Measurements from ENCODE around the gene HECW1. TPM values are rescaled to one million over a fixed set of nuclear protein-coding genes. Genes with fewer than 3 reads are reported as not detected.
A peak's percentile ranks its signal among the peaks of the same experiment; 100 is the strongest.

The HECW1 gene
- total and polyA plus RNA-seq, 2 of the 13 experiments (the other 11 are each of a cell fraction or from before 2014, with no cell fraction given) = not detected

DNA sequence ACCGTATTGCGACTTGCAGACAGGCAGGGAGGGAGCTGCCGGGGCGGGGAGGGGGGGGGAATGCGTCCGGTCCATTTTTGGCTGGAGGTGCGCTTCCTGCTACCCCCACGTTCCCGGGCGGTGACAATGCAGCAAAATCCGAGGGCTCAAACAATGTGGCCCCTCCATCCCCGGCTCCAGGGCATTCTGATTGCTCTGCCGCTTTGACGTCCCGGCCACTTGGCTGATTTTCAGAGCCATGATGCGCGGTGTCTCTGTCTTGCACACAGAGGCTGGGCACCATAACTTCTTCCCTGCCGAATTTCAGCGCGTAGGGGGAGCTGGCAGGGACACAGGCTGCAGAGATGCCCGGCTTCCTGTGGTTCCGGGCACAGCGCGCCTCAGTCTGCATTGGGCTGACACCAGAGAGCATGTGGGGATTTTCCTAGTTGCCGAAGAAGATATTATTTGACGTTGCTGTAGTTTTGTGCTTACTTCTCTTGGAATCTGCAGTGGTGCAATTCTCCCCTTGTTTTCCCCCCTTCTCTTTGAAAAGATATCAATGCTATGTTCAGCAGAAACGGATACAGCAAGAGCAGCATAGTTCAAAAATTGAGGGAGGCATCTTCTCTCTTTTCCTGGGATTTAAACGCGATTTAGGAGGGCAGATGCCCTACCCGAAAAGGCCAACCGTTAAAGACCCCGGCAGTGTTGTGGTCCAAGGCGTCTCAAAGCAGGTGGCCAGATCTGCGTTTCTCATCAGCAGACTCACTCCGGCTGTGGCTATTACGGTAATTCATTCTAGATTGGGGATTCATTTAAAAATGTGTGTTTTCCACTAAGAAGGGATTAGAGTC is 1.4 kb downstream of the HECW1 start:
- H3K4me2 ChIP-seq (ENCODE audit: low read depth, low read length) = no peak overlapping the region
- H4K20me1 ChIP-seq (ENCODE audit: insufficient read depth, low read length) = no peaks in the 10 kb centered on the region
- H3K9ac ChIP-seq (ENCODE audit: insufficient read depth, low read depth, low read length) = no peak overlapping the region
- no peaks in the 10 kb centered on the region for H3K79me2 ChIP-seq (ENCODE audit: insufficient read depth, low read length)
- in situ Hi-C loops (cut with HindIII; ENCODE audit: extremely low pct_ligation_motif_present, low pct_unique_long_range_greater_than_20kb) = no loop called here
- H3K27ac ChIP-seq (ENCODE audit: extremely low read length, insufficient read depth, low read length) = no peak overlapping the region
- H3K27me3 ChIP-seq (ENCODE audit: control insufficient read depth in 1 of 2, insufficient read depth in 2 of 2, low read length in 2 of 2) = peaks cover 1 to 50% of the 10 kb centered on the region in 2 experiments
- H3K9me3 ChIP-seq (ENCODE audit: low read length) = no peaks in the 10 kb centered on the region
- 14% methylated on average over 12 of the region's 36 CpGs for WGBS (ENCODE audit: low lambda C conversion rate)
- FAIRE-seq (no peak), DNase-seq (ENCODE audit: low spot score) (no peak), ATAC-seq (no peak)
- TF ChIP-seq, protein P1, sequence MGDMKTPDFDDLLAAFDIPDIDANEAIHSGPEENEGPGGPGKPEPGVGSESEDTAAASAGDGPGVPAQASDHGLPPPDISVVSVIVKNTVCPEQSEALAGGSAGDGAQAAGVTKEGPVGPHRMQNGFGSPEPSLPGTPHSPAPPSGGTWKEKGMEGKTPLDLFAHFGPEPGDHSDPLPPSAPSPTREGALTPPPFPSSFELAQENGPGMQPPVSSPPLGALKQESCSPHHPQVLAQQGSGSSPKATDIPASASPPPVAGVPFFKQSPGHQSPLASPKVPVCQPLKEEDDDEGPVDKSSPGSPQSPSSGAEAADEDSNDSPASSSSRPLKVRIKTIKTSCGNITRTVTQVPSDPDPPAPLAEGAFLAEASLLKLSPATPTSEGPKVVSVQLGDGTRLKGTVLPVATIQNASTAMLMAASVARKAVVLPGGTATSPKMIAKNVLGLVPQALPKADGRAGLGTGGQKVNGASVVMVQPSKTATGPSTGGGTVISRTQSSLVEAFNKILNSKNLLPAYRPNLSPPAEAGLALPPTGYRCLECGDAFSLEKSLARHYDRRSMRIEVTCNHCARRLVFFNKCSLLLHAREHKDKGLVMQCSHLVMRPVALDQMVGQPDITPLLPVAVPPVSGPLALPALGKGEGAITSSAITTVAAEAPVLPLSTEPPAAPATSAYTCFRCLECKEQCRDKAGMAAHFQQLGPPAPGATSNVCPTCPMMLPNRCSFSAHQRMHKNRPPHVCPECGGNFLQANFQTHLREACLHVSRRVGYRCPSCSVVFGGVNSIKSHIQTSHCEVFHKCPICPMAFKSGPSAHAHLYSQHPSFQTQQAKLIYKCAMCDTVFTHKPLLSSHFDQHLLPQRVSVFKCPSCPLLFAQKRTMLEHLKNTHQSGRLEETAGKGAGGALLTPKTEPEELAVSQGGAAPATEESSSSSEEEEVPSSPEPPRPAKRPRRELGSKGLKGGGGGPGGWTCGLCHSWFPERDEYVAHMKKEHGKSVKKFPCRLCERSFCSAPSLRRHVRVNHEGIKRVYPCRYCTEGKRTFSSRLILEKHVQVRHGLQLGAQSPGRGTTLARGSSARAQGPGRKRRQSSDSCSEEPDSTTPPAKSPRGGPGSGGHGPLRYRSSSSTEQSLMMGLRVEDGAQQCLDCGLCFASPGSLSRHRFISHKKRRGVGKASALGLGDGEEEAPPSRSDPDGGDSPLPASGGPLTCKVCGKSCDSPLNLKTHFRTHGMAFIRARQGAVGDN (CRISPR knock-in tag; IDR thresholded peaks at IDR 0.05) = peak; percentile 6; the same call in 1 of the 2 replicates
- TF ChIP-seq, protein P2, sequence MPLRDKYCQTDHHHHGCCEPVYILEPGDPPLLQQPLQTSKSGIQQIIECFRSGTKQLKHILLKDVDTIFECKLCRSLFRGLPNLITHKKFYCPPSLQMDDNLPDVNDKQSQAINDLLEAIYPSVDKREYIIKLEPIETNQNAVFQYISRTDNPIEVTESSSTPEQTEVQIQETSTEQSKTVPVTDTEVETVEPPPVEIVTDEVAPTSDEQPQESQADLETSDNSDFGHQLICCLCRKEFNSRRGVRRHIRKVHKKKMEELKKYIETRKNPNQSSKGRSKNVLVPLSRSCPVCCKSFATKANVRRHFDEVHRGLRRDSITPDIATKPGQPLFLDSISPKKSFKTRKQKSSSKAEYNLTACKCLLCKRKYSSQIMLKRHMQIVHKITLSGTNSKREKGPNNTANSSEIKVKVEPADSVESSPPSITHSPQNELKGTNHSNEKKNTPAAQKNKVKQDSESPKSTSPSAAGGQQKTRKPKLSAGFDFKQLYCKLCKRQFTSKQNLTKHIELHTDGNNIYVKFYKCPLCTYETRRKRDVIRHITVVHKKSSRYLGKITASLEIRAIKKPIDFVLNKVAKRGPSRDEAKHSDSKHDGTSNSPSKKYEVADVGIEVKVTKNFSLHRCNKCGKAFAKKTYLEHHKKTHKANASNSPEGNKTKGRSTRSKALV (CRISPR knock-in tag; IDR thresholded peaks at IDR 0.05) = no peak
- TF ChIP-seq ZNF773 (CRISPR knock-in tag; IDR thresholded peaks at IDR 0.05; ENCODE audit: borderline replicate concordance) = no peak
- no peaks in the 10 kb centered on the region for H3K4me1 ChIP-seq (ENCODE audit: insufficient read depth, low read length)
- intact Hi-C loops (cut with micrococcal nuclease; ENCODE audit: unreplicated experiment) = no loop called here
- no peak overlapping the region for H2AFZ ChIP-seq (ENCODE audit: low read length)
- no peak overlapping the region for H3K4me3 ChIP-seq (replicated peaks in 1 of 3; ENCODE audit: insufficient read depth in 1 of 3, low read depth in 2 of 3, low read length in 3 of 3)
- H3K36me3 ChIP-seq (replicated peaks in 1 of 2; ENCODE audit: control insufficient read depth in 1 of 2, insufficient read depth in 2 of 2, low read length in 2 of 2) = no peaks in the 10 kb centered on the region
- POLR2A ChIA-PET = no interaction called here
- CTCF ChIA-PET (ENCODE audit: low intra/inter-chr PET ratio, low total read pairs) = no interaction called here
- no TSS peak for BruUV-seq (replicated peaks)

Data from HepG2 (cell line).